Astrocyte of the cerebellum (primary cell): Measurements from ENCODE around the gene POLR3F.

Experiments
- DNase-seq: peaks from one replicate; pipeline ENCODE4 v3.0.0-alpha.2; 2011; ENCODE audit warnings: low read depth
- H3K4me3 ChIP-seq: 2 replicates; pipeline ENCODE4 v1.5.1; 2011; ENCODE audit warnings: mild to moderate bottlenecking, low read depth, low read length, moderate library complexity
- CTCF ChIP-seq: IDR thresholded peaks from 2 replicates; pipeline ENCODE4 v1.5.1; 2012; ENCODE audit warnings: low read length, low read depth, moderate library complexity, mild to moderate bottlenecking; ENCODE audit errors: missing control alignments
- in situ Hi-C: cut with HindIII; loops from 2 replicates; pipeline ENCODE4 v1.10.0; 2017; ENCODE audit warnings: low sequenced_read_pairs

POLR3F gene

DNA sequence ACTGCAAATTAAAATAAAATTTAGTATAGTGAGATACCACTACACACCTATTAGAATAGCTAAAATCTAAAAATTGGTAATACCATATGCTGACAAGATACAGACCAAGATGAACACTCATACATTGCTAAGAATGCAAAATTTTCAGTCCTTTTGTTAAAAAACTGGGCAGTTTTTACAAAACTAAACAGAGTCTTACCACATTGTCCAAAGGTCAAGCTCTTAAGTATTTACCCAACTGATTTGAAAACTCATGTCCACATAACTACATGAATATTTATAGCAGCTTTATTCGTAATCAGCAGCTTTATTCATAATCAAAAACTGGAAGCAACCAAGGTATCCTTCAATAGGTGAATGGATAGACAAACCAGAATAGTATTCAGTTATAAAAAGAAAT, 10.0 kb downstream of the POLR3F start:
- TF ChIP-seq CTCF = no peak
- H3K4me3 ChIP-seq = no peak overlapping the region
- no peak for DNase-seq
- in situ Hi-C loops = no loop called here

GRCh38 chr20:18477821-18478220, 10.6 kb downstream of the POLR3F start:
- no peak overlapping the region for H3K4me3 ChIP-seq
- TF ChIP-seq CTCF = no peak
- no peak for DNase-seq
- in situ Hi-C loops = no loop called here

DNA sequence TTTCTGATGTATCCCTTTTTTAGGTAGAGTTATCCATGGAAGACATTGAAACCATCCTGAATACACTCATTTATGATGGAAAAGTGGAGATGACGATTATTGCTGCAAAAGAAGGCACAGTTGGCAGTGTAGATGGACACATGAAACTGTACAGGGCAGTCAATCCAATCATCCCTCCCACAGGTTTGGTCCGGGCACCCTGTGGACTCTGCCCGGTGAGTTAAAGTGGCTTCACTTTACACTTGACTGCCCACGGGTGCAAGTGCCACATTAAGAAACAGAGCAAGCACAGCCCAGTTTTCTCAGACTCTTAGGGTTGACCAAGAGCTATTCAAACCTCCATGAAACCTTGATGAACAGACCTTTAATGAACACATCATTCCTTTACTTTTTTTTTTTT, 14.4 kb downstream of the POLR3F start:
- no peak for DNase-seq
- in situ Hi-C loops = no loop called here
- no peak for TF ChIP-seq CTCF
- no peak overlapping the region for H3K4me3 ChIP-seq

DNA sequence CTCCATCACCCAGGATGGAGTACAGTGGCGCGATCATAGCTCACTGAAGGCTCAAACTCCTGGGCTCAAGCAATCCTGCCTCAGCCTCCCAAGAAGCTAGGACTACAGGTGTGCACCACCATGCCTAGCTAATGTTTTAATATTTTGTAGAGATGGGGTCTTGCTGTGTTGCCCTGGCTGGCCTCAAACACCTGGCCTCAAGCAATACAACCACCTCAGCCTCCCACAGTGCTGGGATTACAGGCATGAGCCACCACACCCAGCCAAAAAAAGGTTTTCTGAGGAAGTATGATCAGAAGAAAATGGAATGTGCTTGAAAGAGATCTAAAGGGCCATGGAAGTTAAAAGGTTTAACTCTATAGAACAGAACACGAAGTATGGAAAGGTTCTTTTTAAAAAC, 21.1 kb downstream of the POLR3F start:
- no peak for DNase-seq
- H3K4me3 ChIP-seq = no peak overlapping the region
- no peak for TF ChIP-seq CTCF
- in situ Hi-C loops = no loop called here

DNA sequence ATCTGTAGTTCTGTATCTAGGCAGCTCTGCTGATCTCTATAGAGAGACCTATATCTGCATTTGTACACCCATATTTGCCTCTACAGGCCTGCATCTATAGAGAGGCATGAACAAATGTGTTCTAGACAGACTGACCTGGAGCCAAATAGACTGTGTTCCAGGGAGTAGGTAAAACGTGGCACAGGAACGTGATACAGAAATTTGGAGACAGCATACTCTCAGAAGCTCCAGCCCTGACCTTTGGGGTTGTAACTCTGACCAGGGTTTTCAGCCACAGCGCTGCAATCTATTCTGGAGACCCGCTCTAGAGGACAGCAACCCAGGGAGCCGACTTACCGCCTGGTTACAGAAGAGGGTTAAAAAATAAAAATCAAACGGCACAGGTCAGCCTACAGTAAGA, 28.9 kb downstream of the POLR3F start:
- in situ Hi-C loops = no loop called here
- no peak for TF ChIP-seq CTCF
- DNase-seq = no peak
- peak overlapping the region; percentile 75 for H3K4me3 ChIP-seq

DNA sequence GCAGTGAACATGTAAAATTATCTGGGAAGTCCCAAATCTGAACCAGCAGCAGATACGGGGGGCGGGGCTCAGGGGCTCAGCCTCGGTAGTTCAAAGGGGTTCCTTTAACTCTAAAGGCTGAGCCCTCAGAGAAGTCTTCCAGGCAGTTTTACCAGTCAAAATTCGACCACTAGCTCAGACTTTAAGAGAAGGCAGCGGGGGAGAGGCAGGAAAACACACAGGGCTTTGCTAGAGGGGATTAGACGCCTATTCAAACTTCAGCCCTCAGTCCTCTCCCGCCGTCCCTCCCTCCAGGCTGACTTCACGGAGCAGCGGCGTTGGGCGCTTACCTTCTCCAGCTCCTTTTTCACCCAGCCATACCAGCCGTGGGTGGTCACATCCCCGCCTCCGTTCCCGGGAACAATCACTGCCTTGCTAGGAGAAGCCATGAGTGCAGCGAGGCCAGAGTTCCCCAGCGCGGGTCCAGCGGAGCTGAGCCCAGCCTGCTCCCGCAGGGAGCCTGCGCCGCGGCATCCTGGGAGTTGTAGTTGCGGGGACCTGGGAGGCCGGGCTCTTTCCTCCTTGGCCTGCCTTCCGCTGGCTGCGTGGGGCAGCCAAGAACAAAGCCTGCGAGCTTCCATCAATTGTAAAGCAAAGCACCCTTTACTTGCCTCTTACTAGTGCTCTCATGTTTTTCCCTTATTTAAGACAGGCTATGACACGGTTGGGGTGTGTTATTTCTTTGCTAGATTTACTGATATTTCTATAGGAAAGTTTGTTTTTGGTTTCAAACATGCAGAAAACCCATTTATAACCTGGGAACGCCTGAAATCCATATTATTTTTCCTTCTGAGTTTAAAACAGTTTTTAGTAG, 29.8 kb downstream of the POLR3F start, which contains the start of gene RBBP9:
Gene RBBP9 (minus strand): TSS at position 486 of the 853 bp plus-strand sequence. CDS start 58 bp downstream, at position 428.
- in situ Hi-C loops = no loop called here
- peak; percentile 38 for DNase-seq
- no peak for TF ChIP-seq CTCF
- peak within 1 kb of the TSS; percentile 75 for H3K4me3 ChIP-seq
